Spleen (tissue), 11 donors: ENCODE results near the gene TMEM259. TPM values are rescaled to one million over a fixed set of nuclear protein-coding genes. Genes with fewer than 3 reads are reported as not detected.

Source experiments
- DNase-seq: peaks from one replicate; pipeline ENCODE4 v3.0.0-alpha.2; 2020
- H3K27ac ChIP-seq, 8 donors: fragments of 200-600 bp; sonication (generic) in 7 of 8; 1 replicate in 4 of 8; 2 replicates in 4 of 8; pipeline versions ENCODE4 v1.5.0 to v1.8.0; 2016 to 2021; ENCODE audit warnings: inconsistent platforms in 4 of 8, mild to moderate bottlenecking in 4 of 8, moderate library complexity in 1 of 8
- H3K27me3 ChIP-seq, 7 donors: fragments of 200-600 bp; sonication (generic) in 6 of 7; replicated peaks in 1 of 7; 1 replicate in 4 of 7; 2 replicates in 3 of 7; pipeline versions ENCODE4 v1.5.0 to v1.8.0; 2016 to 2021; ENCODE audit warnings: inconsistent platforms in 3 of 7, mild to moderate bottlenecking in 1 of 7
- H3K36me3 ChIP-seq, 6 donors: fragments of 200-600 bp; sonication (generic) in 5 of 6; 1 replicate in 4 of 6; 2 replicates in 2 of 6; pipeline versions ENCODE4 v1.5.0 to v1.8.0; 2016 to 2021; ENCODE audit warnings: inconsistent platforms in 2 of 6
- H3K4me1 ChIP-seq, 6 donors: fragments of 200-600 bp; sonication (generic) in 5 of 6; 1 replicate in 3 of 6; 2 replicates in 3 of 6; pipeline versions ENCODE4 v1.5.0 to v1.8.0; 2016 to 2021; ENCODE audit warnings: inconsistent platforms in 3 of 6
- H3K4me3 ChIP-seq, 8 donors: fragments of 200-600 bp; sonication (generic) in 7 of 8; 1 replicate in 4 of 8; 2 replicates in 4 of 8; pipeline versions ENCODE4 v1.5.0 to v1.8.0; 2016 to 2021; ENCODE audit warnings: inconsistent platforms in 4 of 8, mild to moderate bottlenecking in 4 of 8, moderate library complexity in 2 of 8
- H3K9me3 ChIP-seq, 8 donors: fragments of 200-600 bp; sonication (generic) in 7 of 8; 1 replicate in 4 of 8; 2 replicates in 4 of 8; pipeline versions ENCODE4 v1.5.0 to v1.8.0; 2016 to 2021; ENCODE audit warnings: inconsistent platforms in 4 of 8
- POLR2A ChIP-seq, 3 donors: fragments of 450-650 bp; IDR thresholded peaks; one replicate each; pipeline ENCODE4 v1.5.1; 2017; ENCODE audit warnings: antibody characterized with exemption in 3 of 3, mild to moderate bottlenecking in 1 of 3
- POLR2AphosphoS5 ChIP-seq, 3 donors: sonication (generic); formaldehyde crosslinking; IDR thresholded peaks; one replicate each; pipeline ENCODE4 v1.5.1; 2017; ENCODE audit warnings: antibody characterized with exemption in 3 of 3
- WGBS, 5 donors: extraction: QIAGEN DNeasy Blood & Tissue Kit in 3 of 5; methylation state at CpG; one replicate each; pipeline versions ENCODE4 v1.1.5 to v1.1.7; 2013 to 2018; 5-methylcytosine and 5-hydroxymethylcytosine counted together
- intact Hi-C: fragments of 100-400 bp; cut with DNase I; formaldehyde crosslinking; loops from one replicate; pipeline ENCODE4 v1.15.0; 2023; ENCODE audit warnings: low total_unique reads
- polyA plus RNA-seq, 3 donors: library from polyadenylated mRNA; stranded (reverse); fragments of 200-250 nt; gene quantifications; one replicate each; pipeline ENCODE4 v1.2.1, GENCODE V29; 2013
- total RNA-seq, 7 donors: library from RNA; depleted of rRNA in 3 of 7; stranded (reverse); fragments of >200 nt in 3 of 7; fragmentation: NEBNext Ultra II Directional in 4 of 7; extraction: Animal tissue kit (Norgen Biotek cat#: 25700) in 4 of 7; gene quantifications; one replicate each; pipeline versions ENCODE4 v1.1.0 to v1.2.1, GENCODE V29; 2016 to 2021
- TF ChIP-seq, protein P1 (sequence below), 11 experiments: fragments of 200-600 bp in 7 of 11; fragments of 450-650 bp in 4 of 11; sonication (generic) in 4 of 11; IDR thresholded peaks in 8 of 11; conservative IDR thresholded peaks in 3 of 11; 1 replicate in 7 of 11; 2 replicates in 4 of 11; pipeline versions ENCODE4 v1.4.0 to v1.8.0; 2016 to 2021; ENCODE audit warnings: antibody characterized with exemption in 11 of 11, inconsistent platforms in 4 of 11, mild to moderate bottlenecking in 1 of 11
- donor health status: healthy with polysubstance abuse.
- donor health status: DM: no; HTN: no; CAD: no; lungs with moderate emphysema.
- donor health status: DM: no; HTN: no; CAD: no.
- donor health status: Bipolar disorder and iron deficiency.
- donor health status: healthy.
- donor health status: DM: no; HTN: no; CAD: no.
- donor health status: DM: yes; HTN: yes; CAD: no.

Gene TMEM259
- total and polyA plus RNA-seq, 10 donors: 172 to 560 (median 241) TPM

GRCh38 chr19:973726-974563, 47.0 kb downstream of the TMEM259 start:
- 86 to 91% (median 88%) methylated on average over 22 to 29 of the region's 29 CpGs for WGBS, 5 donors
- Histone ChIP-seq H3K27me3 (peaks cover 0 to under 1% (median 0%) of the 10 kb centered on the region in 7 donors), H3K4me3 (no peak overlapping the region), H3K36me3 (peaks cover 0 to 60% (median 34%) of the 10 kb centered on the region in 6 donors), H3K4me1 (no peaks in the 10 kb centered on the region), H3K27ac (no peak overlapping the region), H3K9me3 (peaks cover 0 to 20% (median 17%) of the 10 kb centered on the region in 8 donors)
- intact Hi-C loops: no loop called here
- no peak for DNase-seq
- TF ChIP-seq POLR2A (IDR thresholded peaks at IDR 0.05): no peak
- TF ChIP-seq, protein P1, sequence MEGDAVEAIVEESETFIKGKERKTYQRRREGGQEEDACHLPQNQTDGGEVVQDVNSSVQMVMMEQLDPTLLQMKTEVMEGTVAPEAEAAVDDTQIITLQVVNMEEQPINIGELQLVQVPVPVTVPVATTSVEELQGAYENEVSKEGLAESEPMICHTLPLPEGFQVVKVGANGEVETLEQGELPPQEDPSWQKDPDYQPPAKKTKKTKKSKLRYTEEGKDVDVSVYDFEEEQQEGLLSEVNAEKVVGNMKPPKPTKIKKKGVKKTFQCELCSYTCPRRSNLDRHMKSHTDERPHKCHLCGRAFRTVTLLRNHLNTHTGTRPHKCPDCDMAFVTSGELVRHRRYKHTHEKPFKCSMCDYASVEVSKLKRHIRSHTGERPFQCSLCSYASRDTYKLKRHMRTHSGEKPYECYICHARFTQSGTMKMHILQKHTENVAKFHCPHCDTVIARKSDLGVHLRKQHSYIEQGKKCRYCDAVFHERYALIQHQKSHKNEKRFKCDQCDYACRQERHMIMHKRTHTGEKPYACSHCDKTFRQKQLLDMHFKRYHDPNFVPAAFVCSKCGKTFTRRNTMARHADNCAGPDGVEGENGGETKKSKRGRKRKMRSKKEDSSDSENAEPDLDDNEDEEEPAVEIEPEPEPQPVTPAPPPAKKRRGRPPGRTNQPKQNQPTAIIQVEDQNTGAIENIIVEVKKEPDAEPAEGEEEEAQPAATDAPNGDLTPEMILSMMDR (IDR thresholded peaks at IDR 0.05 in 8 of 11, conservative IDR thresholded peaks at IDR 0.05 in 3 of 11): no peak
- no peak for TF ChIP-seq POLR2AphosphoS5 (IDR thresholded peaks at IDR 0.05)

- no peaks in the 10 kb centered on the region for H3K4me1 ChIP-seq
- H3K9me3 ChIP-seq: peaks cover 0 to 20% (median 17%) of the 10 kb centered on the region in 8 donors
- no peak for TF ChIP-seq POLR2A (IDR thresholded peaks at IDR 0.05)
- TF ChIP-seq, protein P1 (IDR thresholded peaks at IDR 0.05 in 8 of 11, conservative IDR thresholded peaks at IDR 0.05 in 3 of 11): no peak
- TF ChIP-seq POLR2AphosphoS5 (IDR thresholded peaks at IDR 0.05): no peak
- no peak overlapping the region for H3K4me3 ChIP-seq
- intact Hi-C loops: no loop called here
- DNase-seq: no peak
- no peak overlapping the region for H3K27ac ChIP-seq
- no peaks in the 10 kb centered on the region for H3K27me3 ChIP-seq
- peaks cover 0 to 77% (median 47%) of the 10 kb centered on the region in 6 donors for H3K36me3 ChIP-seq
- 92 to 97% (median 96%) methylated on average over 6 of the region's 6 CpGs for WGBS, 5 donors
Observed at GRCh38 chr19:972281-972680, 48.6 kb downstream of the TMEM259 start.

DNA sequence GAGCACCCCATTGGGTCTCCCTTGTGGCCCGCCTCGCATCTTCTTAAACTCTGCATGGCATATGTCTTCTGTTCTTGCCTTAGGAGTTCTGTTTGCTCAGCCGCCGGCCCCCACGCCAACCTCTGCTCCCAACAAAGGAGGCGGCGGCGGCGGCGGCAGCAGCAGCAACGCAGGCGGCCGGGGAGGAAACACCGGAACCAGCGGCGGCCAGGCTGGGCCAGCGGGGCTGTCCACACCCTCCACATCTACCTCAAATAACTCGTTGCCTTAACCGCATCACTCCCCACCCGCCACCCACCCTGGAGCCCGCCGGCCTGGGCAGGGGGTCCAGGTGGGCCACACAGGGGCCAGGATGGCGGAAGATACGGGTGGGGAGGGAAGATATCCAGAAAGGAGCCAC, 49.1 kb downstream of the TMEM259 start:
- Histone ChIP-seq H3K9me3 (peaks cover 0 to 21% (median 17%) of the 10 kb centered on the region in 8 donors), H3K36me3 (peaks cover 0 to 82% (median 52%) of the 10 kb centered on the region in 6 donors), H3K4me3 (no peak overlapping the region), H3K4me1 (no peaks in the 10 kb centered on the region), H3K27ac (no peak overlapping the region), H3K27me3 (no peaks in the 10 kb centered on the region)
- intact Hi-C loops: no loop called here
- WGBS, 5 donors: 93 to 95% (median 94%) methylated on average over 24 of the region's 24 CpGs
- no peak for DNase-seq
- no peak for TF ChIP-seq POLR2AphosphoS5 (IDR thresholded peaks at IDR 0.05)
- no peak for TF ChIP-seq POLR2A (IDR thresholded peaks at IDR 0.05)
- TF ChIP-seq, protein P1 (IDR thresholded peaks at IDR 0.05 in 8 of 11, conservative IDR thresholded peaks at IDR 0.05 in 3 of 11): no peak

DNA sequence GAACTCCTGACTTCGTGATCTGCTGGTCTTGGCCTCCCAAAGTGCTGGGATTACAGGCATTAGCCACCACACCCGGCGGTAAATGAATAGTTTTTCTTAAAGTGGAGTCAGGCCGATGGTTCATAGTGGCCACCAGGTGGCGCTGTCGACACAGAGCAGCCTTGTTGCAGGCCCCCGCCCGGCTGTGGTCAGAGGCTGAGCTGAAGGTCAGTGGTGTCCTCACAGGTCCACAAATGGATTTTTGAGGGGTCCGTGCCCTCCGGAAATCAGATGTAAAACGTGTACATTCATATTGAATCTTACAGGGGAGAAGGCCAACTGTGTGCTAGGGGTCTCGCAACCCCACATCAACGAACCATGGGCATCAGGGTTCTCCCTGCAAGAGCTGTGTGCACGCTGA, 50.2 kb downstream of the TMEM259 start:
- Histone ChIP-seq H3K4me1 (no peaks in the 10 kb centered on the region), H3K9me3 (peaks cover 0 to 26% (median 18%) of the 10 kb centered on the region in 8 donors), H3K4me3 (no peak overlapping the region), H3K36me3 (peaks cover 0 to 93% (median 59%) of the 10 kb centered on the region in 6 donors), H3K27ac (no peak overlapping the region), H3K27me3 (no peaks in the 10 kb centered on the region)
- TF ChIP-seq, protein P1 (IDR thresholded peaks at IDR 0.05 in 8 of 11, conservative IDR thresholded peaks at IDR 0.05 in 3 of 11): peak in 5 of 11 experiments; percentile 32 to 46 (median 39)
- peak in 1 of 3 donors; percentile 29 for TF ChIP-seq POLR2AphosphoS5 (IDR thresholded peaks at IDR 0.05)
- no peak for TF ChIP-seq POLR2A (IDR thresholded peaks at IDR 0.05)
- 95 to 99% (median 95%) methylated on average over 10 to 14 of the region's 14 CpGs for WGBS, 5 donors
- DNase-seq: no peak
- intact Hi-C loops: no loop called here
